C4-2B (cell line): Measurements from ENCODE around the gene THOC5.

Experiments
- H3K27ac ChIP-seq: fragments of 450-650 bp; 2 replicates; pipeline ENCODE4 v1.5.1; 2017
- ZFX ChIP-seq: fragments of 450-650 bp; IDR thresholded peaks from 2 replicates; pipeline ENCODE4 v1.6.1; 2017
- TF ChIP-seq, protein P1 (sequence below): fragments of 450-650 bp; conservative IDR thresholded peaks from 2 replicates; pipeline ENCODE4 v1.5.1; 2017; ENCODE audit warnings: mild to moderate bottlenecking

The THOC5 gene

GRCh38 chr22:29461263-29461662, 92.3 kb downstream of the THOC5 start:
- H3K27ac ChIP-seq, result no peak overlapping the region
- no peak for TF ChIP-seq ZFX
- TF ChIP-seq, protein P1, sequence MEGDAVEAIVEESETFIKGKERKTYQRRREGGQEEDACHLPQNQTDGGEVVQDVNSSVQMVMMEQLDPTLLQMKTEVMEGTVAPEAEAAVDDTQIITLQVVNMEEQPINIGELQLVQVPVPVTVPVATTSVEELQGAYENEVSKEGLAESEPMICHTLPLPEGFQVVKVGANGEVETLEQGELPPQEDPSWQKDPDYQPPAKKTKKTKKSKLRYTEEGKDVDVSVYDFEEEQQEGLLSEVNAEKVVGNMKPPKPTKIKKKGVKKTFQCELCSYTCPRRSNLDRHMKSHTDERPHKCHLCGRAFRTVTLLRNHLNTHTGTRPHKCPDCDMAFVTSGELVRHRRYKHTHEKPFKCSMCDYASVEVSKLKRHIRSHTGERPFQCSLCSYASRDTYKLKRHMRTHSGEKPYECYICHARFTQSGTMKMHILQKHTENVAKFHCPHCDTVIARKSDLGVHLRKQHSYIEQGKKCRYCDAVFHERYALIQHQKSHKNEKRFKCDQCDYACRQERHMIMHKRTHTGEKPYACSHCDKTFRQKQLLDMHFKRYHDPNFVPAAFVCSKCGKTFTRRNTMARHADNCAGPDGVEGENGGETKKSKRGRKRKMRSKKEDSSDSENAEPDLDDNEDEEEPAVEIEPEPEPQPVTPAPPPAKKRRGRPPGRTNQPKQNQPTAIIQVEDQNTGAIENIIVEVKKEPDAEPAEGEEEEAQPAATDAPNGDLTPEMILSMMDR, result no peak

- no peak for TF ChIP-seq ZFX
- TF ChIP-seq, protein P1, result no peak
- no peak overlapping the region for H3K27ac ChIP-seq
These were observed 93.8 kb downstream of the THOC5 start for GRCh38 chr22:29459773-29460172.

DNA sequence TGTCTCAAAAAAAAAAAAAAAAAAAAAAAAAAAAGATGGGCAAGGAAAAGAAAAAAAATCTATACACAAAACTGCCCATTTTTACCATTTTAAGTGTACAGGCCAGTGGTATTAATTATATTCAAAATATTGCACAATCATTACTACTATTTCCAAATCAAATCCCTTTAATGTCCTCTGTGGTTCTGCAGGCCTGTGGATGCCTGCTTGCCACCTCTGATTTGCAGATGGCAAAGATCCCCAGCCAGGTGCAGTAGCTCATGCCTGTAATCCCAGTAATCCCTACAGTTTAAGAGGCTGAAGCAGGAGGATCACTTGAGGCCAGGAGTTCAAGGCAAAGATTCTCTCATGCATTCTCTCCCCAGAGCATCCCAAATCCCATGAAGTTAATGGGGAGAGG, 95.0 kb downstream of the THOC5 start:
- TF ChIP-seq, protein P1, result no peak
- no peak for TF ChIP-seq ZFX

GRCh38 chr22:29457730-29458129, 95.8 kb downstream of the THOC5 start:
- TF ChIP-seq, protein P1, result no peak
- no peak for TF ChIP-seq ZFX
- H3K27ac ChIP-seq, result no peak overlapping the region

More for the DNA sequence above, 95.0 kb downstream of the THOC5 start:
- no peak overlapping the region for H3K27ac ChIP-seq

GRCh38 chr22:29456211-29456671, 97.3 kb downstream of the THOC5 start:
- no peak for TF ChIP-seq ZFX
- TF ChIP-seq, protein P1, result no peak
- H3K27ac ChIP-seq, result no peak overlapping the region
